Progenitor cell of endocrine pancreas (in vitro differentiated cells): ENCODE data around the gene DGKG. TPM values are rescaled to one million over a fixed set of nuclear protein-coding genes. Genes with fewer than 3 reads are reported as not detected.

ENCODE experiments used
- DNase-seq: peaks from one replicate; pipeline ENCODE4 v3.0.0; 2021; ENCODE audit warnings: low spot score; ENCODE audit not compliant: unreplicated experiment
- H3K27ac Mint-ChIP-seq: 2 replicates; pipeline ENCODE4 v1.8.0; 2021; ENCODE audit warnings: mild to moderate bottlenecking, moderate library complexity, mixed read lengths
- H3K27me3 Mint-ChIP-seq: 2 replicates; pipeline ENCODE4 v1.8.0; 2021; ENCODE audit warnings: mixed read lengths
- H3K36me3 Mint-ChIP-seq: 2 replicates; pipeline ENCODE4 v1.8.0; 2022; ENCODE audit warnings: mixed read lengths; ENCODE audit not compliant: insufficient read depth
- H3K4me1 Mint-ChIP-seq: 2 replicates; pipeline ENCODE4 v1.8.0; 2021; ENCODE audit warnings: low read depth, mixed read lengths
- H3K4me3 Mint-ChIP-seq: 2 replicates; pipeline ENCODE4 v1.8.0; 2021; ENCODE audit warnings: low read depth, mild to moderate bottlenecking, moderate library complexity, mixed read lengths
- H3K9me3 Mint-ChIP-seq: 2 replicates; pipeline ENCODE4 v1.8.0; 2021; ENCODE audit warnings: low read depth, mixed read lengths
- CTCF ChIP-seq: fragments of 200-600 bp; sonication (generic); IDR thresholded peaks from one replicate; pipeline ENCODE4 v1.5.0; 2021; ENCODE audit warnings: antibody characterized with exemption, mild to moderate bottlenecking; ENCODE audit not compliant: unreplicated experiment
- total RNA-seq: library from RNA; stranded (reverse); gene quantifications from 2 replicates; pipeline ENCODE4 v1.2.1, GENCODE V29; 2021

Gene DGKG
- total RNA-seq, 1 donor from 2014 or later, result 0.17 TPM

- Mint-ChIP-seq H3K9me3 (no peaks in the 10 kb centered on the region), H3K27me3 (peaks cover 36% of the 10 kb centered on the region), H3K4me3 (no peak overlapping the region), H3K36me3 (no peaks in the 10 kb centered on the region), H3K4me1 (no peaks in the 10 kb centered on the region), H3K27ac (no peak overlapping the region)
- TF ChIP-seq CTCF, result no peak
- DNase-seq, result no peak
These were observed 142.8 kb downstream of the DGKG start for GRCh38 chr3:186219211-186219638.

- Mint-ChIP-seq H3K27me3 (peaks cover 30% of the 10 kb centered on the region), H3K4me1 (no peaks in the 10 kb centered on the region), H3K9me3 (no peaks in the 10 kb centered on the region), H3K27ac (no peak overlapping the region), H3K36me3 (no peaks in the 10 kb centered on the region), H3K4me3 (no peak overlapping the region)
- no peak for TF ChIP-seq CTCF
- DNase-seq, result no peak
These were observed 143.6 kb downstream of the DGKG start for GRCh38 chr3:186218421-186218820.

- no peak overlapping the region for H3K4me3 Mint-ChIP-seq
- no peaks in the 10 kb centered on the region for H3K36me3 Mint-ChIP-seq
- no peak for TF ChIP-seq CTCF
- no peaks in the 10 kb centered on the region for H3K9me3 Mint-ChIP-seq
- peaks cover 28% of the 10 kb centered on the region for H3K27me3 Mint-ChIP-seq
- DNase-seq, result no peak
- H3K27ac Mint-ChIP-seq, result no peak overlapping the region
- no peaks in the 10 kb centered on the region for H3K4me1 Mint-ChIP-seq
These were observed 144.2 kb downstream of the DGKG start for GRCh38 chr3:186217820-186218164.

GRCh38 chr3:186216900-186217819, 144.9 kb downstream of the DGKG start:
- H3K4me3 Mint-ChIP-seq, result no peak overlapping the region
- H3K27ac Mint-ChIP-seq, result no peak overlapping the region
- DNase-seq, result no peak
- H3K9me3 Mint-ChIP-seq, result no peaks in the 10 kb centered on the region
- TF ChIP-seq CTCF, result no peak
- peaks cover 31% of the 10 kb centered on the region for H3K27me3 Mint-ChIP-seq
- H3K36me3 Mint-ChIP-seq, result no peaks in the 10 kb centered on the region
- no peaks in the 10 kb centered on the region for H3K4me1 Mint-ChIP-seq

GRCh38 chr3:186214670-186215069, 147.4 kb downstream of the DGKG start:
- H3K4me1 Mint-ChIP-seq, result peaks cover 12% of the 10 kb centered on the region
- no peak overlapping the region for H3K27ac Mint-ChIP-seq
- DNase-seq, result no peak
- no peaks in the 10 kb centered on the region for H3K36me3 Mint-ChIP-seq
- no peak for TF ChIP-seq CTCF
- H3K4me3 Mint-ChIP-seq, result no peak overlapping the region
- peaks cover 19% of the 10 kb centered on the region for H3K27me3 Mint-ChIP-seq
- no peaks in the 10 kb centered on the region for H3K9me3 Mint-ChIP-seq
